ENCODE measurements around the gene USO1.

DNA sequence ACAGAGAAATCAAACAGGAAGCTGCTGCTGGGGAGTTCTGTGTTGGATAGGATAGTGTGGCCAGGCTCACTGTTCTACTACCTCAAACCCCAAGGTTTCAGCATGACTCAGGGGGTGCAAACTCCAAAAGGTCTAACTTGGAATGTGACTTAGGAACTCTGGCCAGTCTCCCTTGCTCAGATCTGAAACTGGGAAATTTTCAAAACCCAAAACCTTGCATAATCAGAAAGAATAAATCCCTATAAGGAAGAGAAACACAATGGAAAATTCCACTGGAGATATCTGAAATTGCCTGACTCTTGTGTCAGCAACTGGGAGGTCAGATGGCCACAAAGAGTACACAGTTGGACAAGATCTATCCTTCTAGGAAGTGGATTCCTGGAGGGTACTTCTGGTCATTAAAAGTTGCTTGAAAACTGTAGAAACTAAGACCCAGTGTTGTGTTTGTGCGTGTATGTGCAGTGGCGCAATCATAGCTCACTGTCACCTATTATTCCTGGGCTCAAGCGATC is 119.8 kb downstream of the USO1 start:
- TF ChIP-seq POLR2A (IDR thresholded peaks at IDR 0.05), result no peak
- TF ChIP-seq, protein P1, sequence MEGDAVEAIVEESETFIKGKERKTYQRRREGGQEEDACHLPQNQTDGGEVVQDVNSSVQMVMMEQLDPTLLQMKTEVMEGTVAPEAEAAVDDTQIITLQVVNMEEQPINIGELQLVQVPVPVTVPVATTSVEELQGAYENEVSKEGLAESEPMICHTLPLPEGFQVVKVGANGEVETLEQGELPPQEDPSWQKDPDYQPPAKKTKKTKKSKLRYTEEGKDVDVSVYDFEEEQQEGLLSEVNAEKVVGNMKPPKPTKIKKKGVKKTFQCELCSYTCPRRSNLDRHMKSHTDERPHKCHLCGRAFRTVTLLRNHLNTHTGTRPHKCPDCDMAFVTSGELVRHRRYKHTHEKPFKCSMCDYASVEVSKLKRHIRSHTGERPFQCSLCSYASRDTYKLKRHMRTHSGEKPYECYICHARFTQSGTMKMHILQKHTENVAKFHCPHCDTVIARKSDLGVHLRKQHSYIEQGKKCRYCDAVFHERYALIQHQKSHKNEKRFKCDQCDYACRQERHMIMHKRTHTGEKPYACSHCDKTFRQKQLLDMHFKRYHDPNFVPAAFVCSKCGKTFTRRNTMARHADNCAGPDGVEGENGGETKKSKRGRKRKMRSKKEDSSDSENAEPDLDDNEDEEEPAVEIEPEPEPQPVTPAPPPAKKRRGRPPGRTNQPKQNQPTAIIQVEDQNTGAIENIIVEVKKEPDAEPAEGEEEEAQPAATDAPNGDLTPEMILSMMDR (IDR thresholded peaks at IDR 0.05), result no peak
